Stimulated activated CD8-positive, alpha-beta memory T cell treated with anti-CD3 and anti-CD28 coated beads, Interleukin-12 subunit alpha, Interleukin-12 subunit beta, amount 100 ng/mL, for 4 hours (primary cell): Measurements from ENCODE around the gene PPEF1.
"Not testable (repeated sequence)": the region's sequence is repeated elsewhere in the genome, so short reads cannot be mapped to it uniquely, and the experiment has no call there.

Source experiments
- DNase-seq: peaks from one replicate; pipeline ENCODE4 v3.0.0-alpha.2; 2020; ENCODE audit warnings: low read depth

Gene PPEF1

DNA sequence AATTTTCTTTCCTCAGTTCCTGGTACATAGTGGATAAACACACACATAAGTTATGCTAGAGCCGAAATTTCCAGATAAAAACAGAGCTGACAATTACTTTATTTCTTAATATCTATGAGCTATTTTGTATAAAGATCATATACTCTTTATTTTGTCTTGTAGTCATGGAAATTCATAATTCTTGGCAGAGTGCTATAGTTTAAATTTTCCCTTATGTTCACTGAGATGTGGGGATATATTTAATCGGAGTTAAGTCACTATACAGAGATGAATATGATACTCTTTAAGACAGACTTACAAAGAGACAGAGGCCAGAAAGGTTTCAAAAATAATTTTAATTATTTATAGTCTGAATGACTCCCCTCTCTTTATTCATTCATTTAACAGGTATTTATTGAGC lies 89.7 kb downstream of the PPEF1 start:
- no peak for DNase-seq

DNA sequence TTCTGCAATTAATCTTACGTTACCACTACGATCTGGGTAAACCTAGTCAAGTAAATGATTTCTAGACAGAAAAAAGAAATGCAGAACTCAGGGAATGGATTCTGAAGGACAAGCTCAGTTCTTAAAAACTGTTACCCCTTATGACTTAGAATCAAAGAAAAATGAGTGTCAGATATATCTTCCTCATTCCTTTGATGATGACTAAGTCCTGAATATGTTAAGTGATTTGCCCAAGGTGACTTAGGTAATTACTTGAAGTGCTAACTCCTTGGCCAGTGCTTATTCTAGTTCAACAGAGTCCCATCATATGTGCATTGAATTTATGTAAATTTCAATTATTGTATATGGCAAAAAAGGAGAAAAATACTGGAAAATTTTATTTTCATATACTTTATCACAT lies 92.5 kb downstream of the PPEF1 start:
- no peak for DNase-seq

DNA sequence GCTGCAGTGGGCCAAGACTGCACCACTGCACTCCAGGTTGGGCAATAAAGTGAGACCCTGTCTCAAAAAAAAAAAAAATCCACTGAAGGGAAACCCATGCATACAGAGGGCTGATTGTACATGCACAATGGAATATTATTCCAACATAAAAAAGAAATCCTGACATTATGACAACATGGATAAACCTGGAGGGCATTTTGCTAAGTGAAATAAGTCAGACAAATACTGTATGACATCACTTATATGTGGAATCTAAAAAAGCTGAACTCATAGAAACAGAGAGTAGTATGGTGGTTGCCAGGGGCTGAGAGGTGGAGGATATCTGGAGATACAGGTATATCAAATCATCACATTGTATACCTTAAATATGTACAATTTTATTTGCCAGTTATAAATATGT lies 102.2 kb downstream of the PPEF1 start:
- DNase-seq: no peak

DNA sequence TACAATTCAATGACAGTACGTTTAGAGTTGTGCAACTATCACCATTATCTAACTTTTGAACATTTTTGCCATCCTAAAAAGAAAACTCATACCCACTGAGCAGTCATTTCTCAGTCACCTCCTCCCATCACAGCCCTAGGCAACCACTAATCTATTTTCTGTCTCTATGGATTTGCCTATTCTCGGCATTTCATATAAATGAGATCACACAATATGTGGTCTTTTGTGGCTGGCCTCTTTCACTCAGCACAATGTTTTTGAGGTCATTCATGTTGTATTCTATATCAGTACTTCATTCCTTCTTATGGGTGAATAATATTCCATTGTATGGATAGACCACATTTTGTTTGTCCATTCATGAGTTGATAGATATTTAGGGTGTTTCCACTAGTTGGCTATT lies 103.0 kb downstream of the PPEF1 start:
- no peak for DNase-seq

DNA sequence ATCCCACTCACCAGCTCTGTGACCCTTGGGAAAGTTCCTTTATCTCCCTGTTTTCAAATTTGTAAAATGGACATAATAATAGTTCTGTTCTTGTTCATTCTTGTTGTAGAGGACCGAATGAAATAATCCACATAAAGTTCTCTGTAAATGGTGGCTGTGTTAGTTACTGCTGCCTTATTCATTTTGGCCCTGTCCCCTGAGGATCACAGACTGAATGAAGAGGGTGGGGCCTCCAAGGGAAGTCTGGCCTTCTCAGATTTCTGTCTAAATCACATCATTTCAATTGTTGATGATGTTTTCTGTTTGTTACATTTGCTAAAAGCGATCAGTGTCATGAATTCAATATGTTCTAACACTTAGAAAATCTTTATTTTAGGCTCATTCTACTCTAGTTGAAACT lies 117.9 kb downstream of the PPEF1 start:
- no peak for DNase-seq

DNA sequence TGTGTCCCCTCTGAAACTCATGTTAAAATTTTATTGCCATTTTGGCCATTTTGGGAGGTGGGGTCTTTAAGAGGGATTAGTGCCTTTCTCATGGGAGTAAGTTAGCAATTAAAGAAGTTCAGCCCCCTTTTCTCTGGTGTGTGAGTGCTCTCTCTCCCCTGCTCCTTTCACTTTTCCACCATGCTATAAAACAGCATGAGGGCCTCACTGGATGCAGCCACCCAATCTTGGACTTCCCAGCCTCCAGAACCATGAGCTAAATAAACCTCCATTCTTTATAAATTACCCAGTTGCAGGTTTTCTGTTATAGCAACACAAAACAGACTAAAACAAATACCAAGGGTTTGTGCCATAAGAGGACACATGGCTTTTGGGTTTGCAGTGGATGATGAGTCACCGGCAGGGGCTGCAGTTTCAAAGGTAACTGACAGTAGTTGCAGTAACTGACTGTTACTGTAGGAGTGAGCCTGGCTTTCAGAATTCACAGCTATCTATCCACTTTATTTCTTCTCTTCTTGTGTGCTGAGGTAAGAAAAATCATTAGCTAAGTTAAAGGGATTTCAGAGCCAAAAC lies 121.5 kb downstream of the PPEF1 start:
- no peak for DNase-seq

DNA sequence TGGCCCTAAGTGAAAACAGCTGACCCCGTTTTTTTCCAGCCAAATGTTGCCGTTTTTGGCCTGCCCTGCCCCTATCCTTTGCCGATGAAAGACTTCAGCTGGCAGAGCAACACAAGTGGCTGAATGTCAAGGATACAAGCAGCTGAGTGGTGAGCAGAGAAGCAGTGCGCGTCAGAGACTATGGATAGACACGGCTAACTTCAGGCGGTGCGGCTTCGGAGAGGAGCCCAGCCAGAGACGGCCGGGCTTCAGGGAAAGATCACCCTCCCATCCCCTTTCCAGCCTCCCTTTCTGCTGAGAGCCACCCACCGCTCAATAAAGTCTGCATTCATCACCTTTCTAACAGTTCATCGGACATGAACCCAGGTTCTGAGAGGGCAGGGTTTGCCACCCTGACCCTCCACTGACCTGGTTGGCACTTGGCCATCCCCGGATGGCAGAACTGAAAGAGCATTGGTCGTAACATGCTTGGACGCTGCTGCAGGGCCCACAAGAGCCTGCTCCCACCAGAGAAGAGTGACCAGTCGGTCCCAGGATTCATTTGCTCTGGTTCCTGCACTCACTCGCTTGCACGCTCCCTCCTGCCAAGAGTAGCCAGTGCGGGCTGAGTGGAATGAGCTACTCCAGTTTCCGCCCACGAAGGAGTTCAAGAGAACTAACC lies 125.8 kb downstream of the PPEF1 start:
- DNase-seq: no peak

DNA sequence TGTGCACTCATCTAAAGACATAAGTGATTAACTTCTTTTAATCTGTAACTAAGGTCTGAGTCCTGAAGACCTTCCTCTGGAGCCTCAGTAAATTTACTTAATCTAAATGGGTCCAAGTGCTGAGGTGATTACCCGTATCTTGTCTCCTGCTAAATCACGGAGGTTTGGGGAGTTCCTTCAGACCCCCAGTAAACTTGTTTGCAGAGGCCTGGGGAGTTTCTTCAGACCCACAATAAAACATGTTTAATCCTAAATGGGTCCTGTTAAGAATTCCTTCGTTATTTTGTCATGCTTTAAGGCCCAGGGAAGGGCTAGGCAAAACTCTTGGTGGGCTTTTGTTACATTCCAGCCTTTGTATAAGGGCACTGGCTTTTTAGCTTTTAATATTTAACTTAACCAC lies 140.5 kb downstream of the PPEF1 start:
- not testable (repeated sequence) for DNase-seq

DNA sequence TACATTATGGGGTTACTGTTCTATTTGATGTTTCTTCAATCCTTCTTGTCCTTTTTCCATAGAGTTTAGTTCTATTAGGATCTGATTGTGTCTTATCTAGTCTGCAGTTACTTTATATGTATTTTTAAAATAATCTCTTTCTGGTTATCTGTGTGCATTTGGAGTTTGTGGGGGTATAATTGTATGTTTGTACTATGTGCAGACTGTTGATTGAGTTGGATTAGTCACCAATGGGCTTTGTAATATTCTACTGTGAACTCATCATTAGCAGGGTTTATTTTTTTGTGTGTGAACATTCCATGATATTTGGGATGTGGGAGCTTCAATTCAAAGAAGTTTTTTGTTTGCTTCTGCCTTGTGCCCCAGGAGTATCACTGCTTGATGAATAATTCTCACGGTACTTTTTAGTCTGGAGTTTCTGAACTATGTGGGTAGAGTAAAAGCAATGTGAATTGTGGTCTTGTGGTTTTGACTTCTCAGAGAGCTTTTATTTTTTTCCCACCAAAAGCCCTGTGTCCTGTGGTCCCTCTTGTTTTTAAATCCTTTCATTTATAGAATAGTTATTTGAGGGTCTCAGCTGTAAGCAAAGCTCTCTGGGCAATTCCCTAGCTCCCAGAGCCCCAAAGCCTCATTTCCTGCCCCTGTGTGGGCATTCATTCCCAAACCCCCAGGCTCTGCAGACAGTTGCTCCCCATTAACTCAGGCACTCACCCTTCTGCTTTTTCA lies 148.6 kb downstream of the PPEF1 start:
- no peak for DNase-seq

DNA sequence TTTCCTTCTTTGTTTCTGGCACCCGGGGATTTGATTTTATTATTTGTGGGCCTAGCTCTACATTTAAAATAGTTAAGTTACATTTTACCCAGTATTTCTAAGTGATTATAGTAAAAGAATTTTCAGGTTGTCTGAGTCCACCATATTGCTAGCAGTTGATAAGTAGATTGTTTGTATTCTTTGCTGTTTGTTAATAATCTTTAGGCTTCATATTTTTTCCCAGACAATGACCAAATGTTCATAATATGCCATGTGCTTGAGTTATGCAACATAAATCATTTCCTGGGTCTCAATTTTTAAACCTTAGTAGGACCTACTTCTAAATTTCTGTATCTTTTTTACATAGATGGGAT lies 149.2 kb downstream of the PPEF1 start:
- no peak for DNase-seq

DNA sequence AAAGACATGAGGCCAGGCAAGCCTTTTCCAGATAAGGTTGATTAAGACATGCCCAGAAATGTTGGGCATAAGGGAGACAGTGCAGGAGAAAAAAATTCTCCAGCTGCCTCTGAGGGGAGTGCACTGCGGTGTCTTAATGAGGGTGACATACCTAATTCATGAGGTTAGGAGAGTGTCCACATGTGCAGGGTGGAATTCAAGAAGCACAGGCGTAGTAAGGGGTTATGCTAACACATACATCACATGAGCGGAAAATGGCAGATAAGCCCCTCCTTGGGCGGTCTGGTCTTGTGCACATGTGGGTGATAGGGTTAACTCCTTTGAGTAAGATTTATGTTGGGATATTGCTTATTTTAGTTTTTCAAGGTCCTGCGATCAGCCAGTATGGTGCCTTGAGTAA lies 154.1 kb downstream of the PPEF1 start:
- DNase-seq: no peak

DNA sequence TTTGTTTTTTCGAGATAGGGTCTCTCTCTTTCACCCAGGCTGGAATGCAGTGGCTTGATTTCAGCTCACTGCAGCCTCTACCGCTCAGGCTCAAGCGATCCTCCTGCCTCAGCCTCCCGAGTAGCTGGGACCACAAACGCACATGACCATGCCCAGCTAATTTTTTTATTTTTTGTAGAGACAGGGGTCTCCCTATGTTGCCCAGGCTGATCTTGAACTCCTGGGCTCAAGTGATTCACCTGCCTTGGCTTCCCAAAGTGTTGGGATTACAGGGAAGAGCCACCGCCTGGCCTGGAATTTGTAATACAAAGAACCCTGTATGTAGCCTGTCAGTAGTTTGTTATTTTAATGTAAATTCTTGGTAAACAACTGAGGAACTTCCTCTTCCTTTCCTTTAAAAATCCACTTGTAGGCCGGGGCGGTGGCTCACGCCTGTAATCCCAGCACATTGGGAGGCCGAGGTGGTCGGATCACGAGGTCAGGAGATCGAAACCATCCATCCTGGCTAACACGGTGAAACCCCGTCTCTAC lies 157.0 kb downstream of the PPEF1 start:
- DNase-seq: no peak

DNA sequence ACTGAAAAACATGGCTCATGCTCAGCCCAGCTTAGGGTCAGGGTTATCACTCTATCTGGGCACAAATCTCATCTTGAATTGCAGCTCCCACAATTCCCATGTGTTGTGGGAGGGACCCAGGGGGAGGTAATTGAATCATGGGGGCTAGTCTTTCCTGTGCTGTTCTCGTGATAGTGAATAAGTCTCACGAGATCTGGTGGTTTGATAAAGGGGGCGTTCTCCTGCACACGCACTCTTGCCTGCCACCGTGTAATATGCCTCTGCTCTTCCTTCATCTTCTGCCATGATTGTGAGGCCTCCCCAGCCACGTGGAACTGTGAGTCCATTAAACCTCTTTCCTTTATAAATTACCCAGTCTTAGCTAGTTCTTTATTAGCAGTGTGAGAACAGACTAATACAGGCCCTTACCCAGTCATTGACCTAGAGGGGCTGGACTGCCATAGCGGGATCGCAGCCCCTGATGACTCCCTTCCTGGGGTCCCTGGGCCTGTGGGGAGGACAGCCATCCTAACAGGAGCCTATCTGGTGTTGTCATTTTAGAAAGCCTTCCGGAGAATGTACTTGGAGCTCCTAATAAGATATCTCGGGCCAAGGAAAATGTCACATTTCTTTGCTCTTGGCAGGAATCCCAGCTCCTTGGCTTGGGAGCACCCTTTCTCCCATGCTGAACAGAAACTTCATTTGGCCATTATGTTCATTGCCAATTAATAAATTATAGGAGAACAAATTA lies 163.9 kb downstream of the PPEF1 start:
- no peak for DNase-seq

DNA sequence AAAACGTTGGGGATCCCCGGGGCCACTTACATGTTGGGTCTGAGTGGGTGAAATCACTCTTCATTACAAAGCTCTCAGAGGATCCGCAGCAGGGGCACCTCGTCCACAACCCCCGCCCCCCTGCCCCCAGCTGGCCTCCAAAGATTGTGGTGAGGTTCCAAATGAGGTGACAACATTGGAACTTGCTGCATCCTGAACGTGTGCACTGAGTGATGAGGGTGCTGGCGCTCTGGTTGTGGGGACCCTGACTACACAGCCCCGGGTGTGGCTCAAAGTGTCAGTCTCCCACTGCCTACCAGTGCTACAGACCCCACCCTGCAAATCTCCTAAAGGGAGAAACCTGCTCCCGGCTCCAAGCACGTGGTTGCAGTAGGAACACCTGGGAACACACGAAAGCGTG lies 164.5 kb downstream of the PPEF1 start:
- DNase-seq: no peak

DNA sequence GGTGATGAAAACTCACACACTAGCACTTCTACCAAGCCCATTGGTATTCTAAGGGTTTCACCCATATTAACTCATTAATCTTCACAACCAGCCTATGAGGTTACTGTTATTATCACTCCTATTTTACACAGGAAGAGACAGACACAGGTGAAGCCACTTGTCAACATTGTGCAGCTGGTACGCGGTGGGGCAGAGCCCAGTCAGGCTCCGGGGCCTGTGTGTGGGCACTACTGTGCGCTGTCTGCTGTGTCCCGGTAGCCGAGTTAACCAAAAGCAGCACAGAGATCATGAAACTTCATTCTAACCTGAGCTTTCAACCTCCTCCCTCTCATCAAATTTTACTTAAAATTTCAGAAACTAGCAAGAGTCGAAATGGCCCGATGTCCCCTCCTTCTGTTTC lies 165.2 kb downstream of the PPEF1 start:
- DNase-seq: no peak

DNA sequence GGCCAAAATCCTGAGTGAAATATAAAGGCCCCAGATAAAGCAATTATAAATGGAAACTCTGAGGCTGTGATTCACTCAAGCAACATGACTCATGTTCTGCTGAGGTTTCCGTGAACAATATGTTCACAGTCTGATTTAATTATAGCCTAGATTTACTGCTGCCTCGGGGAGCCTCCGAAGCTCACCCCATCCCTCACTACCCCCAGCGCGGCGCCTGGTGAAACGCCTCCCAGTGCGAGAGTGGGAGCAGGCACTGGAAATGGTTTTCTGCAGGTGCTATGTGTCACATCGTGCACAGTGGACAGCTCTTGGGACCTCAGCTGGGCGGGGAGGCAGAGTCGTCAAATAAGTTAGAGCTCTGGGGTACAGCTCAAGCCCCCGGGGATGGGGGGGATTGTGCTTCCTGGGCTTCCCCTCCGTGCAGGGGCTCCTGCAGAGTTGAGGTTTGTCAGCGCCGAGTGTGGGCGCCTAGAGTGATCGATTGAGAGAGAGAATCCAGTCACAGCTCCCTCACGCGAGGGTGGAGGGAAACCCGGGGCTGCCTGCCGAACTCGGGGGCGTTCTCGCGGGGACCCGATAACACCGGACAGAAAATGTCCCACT lies 165.8 kb downstream of the PPEF1 start:
- DNase-seq: no peak

DNA sequence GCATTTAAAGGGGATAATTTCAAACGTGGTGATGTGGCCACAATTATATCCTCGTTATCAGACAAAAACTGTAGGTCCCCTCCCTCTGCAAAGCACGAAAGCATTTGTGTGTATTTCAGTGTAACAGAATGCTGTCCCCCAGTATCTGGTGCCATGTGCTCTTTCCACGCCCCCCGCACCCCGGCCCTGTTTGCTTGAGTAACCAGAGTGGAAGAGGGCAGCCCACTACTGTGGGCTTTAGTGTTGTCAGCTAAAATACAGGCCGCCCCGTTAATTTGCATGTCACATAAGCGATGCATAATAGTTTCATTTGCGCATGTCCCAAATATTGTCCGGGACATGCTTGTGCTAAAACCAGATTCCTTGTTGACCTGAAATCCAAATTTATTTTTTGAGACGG lies 166.4 kb downstream of the PPEF1 start:
- no peak for DNase-seq

DNA sequence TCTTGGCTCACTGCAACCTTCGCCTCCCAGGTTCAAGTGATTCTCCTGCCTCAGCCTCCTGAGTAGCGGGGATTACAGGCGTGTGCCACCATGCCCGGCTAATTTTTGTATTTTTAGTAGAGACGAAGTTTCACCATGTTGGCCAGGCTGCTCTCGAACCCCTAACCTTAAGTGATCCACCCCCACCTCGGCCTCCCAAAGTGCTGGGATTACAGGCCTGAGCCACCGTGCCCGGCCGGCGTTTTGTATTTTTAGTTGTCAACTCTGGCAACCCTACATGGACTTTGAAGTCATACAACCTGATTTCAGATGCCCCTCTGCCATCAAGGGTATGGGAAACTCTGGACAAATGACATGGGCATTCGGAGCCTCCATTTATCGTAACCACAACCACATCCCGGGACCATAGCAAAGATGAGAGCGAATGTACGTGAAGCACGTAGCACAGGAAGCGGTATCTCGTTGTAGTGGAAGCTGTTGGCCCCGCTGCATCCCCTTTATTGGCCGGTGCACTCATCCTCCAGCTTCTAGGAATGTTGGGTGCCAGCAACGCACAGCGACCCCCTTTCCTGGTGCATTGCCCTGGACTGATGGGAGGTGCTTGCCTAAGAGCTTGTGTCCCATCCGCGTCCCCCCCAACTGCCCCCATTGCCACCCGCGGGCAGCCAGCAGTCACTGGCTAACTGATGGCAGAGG lies 167.3 kb downstream of the PPEF1 start:
- DNase-seq: no peak

DNA sequence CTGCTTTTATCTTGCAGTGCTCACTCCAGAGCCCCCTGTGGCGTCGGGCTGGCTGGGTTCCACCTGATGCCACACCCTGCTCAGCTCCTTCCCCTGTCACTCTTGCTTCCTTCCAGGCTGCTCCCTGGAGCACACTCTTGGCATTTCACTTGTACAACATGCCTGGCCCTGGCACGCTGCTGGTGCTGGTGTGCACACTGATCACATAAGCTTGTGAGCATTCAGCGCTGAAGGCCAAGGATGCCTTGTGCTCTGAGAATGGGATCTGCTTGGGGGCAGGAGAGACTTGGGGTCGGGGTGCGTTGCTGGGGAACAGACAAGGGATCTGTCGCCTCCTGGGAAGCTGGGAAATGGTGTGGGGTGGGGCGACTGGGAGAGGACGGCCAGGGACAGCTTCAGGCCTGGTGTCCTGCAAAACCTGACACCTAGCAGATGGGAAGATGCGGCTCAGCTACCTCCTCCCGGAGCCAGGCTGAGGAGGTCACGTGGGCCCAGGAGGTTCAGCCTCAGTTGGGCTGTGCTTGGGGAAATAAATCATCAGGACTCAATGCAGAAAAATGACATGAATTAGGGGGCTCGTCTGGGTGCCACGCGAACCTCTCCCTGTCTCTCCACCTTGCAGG lies 167.9 kb downstream of the PPEF1 start:
- DNase-seq: no peak

DNA sequence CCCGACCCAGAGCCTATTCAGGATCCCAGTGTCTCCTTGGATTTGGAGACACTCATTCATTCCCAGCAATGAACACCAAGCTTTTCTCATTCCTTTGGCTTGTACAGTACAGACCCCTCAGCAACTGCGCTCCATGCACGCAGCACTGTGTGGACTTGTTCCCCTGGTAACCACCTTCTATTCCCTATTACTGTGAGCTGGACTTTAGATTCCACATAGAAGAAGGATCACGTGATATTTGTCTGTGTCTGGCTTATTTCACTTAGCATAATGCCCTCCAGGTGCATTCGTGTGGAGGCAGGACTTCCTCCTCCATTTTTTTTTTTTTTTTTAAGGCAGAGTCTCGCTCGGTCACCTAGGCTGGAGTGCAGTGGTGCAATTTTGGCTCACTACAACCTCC lies 170.0 kb downstream of the PPEF1 start:
- no peak for DNase-seq
